Occipital lobe (tissue), 2 donors: ENCODE data around the gene TMEM259. TPM values are rescaled to one million over a fixed set of nuclear protein-coding genes. Genes with fewer than 3 reads are reported as not detected.

Source experiments
- DNase-seq: peaks from one replicate; lab custom pipeline; 2025; lab: John Stamatoyannopoulos, UW
- total RNA-seq: library from RNA; depleted of rRNA; stranded (reverse); fragments of >200 nt; gene quantifications from one replicate; pipeline ENCODE4 v1.2.3, GENCODE V29; 2014

The TMEM259 gene
- total RNA-seq, 1 donor from 2014 or later: 33.8 TPM

DNA sequence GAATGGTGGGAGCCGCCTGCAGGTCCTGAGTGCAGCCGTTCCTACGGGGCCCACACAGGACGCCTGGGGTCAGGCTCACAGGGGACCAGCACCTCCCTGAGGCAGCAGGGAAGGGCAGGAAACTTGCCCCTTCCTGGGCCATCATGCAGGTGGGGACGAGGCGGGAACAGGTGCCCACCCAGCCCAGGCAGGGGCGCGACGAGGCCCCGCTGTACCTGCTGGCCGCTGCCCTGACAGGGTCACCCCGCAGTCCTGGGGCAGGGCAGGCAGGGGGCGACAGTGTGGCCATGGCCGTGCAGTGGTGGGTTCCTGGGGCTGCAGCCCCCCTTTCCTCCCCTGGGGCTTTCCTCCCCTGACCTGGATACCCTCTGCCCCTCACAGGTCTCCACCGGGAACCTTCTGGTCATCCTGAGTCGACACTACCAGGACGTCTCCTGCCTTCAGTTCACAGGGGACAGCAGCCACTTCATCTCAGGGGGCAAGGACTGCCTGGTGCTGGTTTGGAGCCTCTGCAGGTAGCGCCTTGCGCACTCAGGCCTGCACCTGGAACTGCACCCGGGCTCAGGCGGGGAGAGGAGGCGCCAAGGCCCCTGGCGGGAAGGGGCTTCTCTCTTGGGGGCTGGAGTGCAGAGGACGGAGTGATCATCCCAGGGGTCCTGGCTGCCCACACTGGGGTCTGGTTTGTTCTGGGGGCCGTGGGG lies 31.4 kb downstream of the TMEM259 start:
- no peak for DNase-seq

DNA sequence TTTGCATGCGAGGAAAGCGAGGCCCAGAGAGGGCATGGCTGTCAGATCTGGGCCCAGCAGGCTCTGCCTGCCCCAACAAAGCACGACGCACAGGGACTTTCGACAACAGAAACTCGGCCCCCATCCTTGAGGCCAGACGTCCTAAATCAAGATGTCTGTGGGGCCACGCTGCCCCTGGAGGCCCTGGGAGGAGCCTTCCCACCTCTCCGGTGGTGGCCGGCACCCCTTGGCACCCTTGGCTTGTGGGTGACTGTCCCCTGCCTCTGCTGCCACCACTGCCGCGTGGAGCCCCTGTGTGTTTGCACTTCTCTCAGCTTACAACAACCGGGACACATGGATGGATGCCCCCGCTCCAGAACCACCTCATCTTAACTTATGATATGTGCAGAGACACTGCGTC lies 32.4 kb downstream of the TMEM259 start:
- DNase-seq: no peak

DNA sequence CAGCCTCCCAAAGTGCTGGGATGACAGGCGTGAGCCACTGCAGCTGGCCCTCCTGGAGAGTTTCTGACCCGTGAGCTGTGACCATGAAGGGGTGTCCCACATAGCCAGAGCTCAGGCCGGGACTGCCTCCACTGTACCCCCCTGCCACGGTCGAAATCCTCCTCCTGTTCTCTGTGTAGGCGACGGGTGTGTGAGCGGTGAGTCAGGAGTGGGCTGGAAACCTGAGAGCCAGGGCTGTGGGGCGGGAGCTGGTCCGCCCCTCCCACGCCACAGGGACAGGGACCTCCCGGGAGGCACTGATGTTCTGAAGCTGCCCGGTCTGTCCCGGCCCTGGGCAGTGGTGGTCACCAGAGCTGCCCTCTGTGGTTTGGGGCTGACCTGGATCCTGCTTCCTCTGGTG lies 32.8 kb downstream of the TMEM259 start:
- no peak for DNase-seq

DNA sequence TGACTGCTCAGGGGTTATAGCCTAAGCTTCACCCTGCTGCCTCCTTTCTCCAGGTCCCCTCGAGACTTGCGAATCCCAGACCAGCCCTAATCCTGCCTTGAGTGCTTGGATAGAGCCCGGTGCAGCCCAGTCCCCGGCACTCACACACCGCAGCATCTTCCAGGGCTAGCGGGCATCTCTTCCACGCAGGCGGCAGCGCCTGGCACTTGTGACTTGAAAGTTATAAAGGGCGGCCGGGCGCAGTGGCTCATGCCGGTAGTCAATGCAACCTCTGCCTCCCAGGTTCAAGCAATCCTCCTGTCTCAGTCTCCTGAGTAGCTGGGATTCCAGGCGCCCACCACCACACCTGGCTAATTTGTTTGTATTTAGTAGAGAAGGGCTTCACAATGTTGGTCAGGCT lies 34.8 kb downstream of the TMEM259 start:
- DNase-seq: no peak

DNA sequence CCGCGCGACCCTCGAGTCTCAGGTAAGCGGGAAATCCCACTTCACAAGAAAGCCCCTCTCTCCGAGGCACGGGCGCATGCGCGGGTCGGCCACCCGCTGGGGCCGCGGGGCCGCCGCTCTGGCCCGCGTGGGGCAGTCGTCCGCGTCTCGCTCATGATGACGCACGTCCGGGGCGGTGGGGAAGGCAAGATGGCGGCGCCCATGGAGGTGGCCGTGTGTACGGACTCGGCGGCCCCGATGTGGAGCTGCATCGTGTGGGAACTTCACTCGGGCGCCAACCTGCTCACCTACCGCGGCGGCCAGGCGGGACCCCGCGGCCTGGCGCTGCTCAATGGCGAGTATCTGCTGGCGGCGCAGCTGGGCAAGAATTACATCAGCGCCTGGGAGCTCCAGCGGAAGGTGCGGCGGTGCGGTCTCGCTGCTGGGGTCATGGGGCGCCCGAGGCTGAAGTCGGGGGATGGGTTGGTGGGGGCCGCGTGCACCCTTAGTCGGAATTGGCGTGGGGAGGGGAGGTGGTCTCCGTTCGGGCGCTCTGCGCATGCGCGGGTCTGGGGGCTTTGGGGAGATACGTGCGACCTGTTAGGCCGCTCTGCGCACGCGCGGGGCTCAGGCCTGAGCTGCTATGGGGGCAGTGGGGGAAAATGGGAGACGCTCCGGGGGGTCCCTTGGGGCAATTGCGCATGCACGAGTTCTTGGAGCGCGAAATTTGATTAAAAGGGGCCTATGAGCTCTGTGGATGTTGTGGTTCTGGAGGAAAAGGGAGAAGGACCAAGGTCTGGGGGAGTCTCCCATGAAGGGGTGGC lies 36.6 kb downstream of the TMEM259 start, which contains the start of gene WDR18:
Gene WDR18, plus strand, starts transcription at position 181 of the 803 bp plus-strand sequence. Its CDS starts 9 bp downstream, at position 190.
- peak; percentile 88 for DNase-seq

DNA sequence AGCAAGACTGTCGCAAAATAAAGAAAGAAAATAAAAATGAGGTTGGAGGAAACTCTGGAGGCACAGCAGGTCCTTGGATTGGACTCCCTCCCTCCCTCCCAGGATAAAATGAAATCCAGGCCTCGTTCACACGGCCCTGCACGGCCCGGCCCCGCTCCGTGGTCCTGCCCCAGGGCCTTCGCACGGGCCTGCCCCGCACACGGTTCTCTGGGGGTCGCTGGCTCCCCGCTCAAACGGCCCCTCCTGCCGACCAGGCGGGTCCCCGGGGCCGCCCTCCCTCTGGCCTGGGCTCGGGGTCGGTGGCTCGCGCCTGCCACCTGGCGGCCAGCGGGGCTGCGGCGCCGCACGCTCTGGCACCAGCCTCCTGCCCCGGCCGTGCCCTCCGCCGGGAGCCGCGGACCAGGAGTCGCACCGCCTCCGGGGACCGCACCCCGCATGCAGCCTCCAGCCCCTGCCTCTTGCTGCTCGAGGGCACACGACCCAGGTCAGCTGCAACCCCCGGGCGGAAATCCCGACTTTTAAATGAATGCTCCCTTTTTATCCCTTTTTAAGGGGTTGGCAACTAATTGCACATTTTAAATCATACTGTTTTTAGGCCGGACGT lies 38.3 kb downstream of the TMEM259 start:
- DNase-seq: peak; percentile 46

DNA sequence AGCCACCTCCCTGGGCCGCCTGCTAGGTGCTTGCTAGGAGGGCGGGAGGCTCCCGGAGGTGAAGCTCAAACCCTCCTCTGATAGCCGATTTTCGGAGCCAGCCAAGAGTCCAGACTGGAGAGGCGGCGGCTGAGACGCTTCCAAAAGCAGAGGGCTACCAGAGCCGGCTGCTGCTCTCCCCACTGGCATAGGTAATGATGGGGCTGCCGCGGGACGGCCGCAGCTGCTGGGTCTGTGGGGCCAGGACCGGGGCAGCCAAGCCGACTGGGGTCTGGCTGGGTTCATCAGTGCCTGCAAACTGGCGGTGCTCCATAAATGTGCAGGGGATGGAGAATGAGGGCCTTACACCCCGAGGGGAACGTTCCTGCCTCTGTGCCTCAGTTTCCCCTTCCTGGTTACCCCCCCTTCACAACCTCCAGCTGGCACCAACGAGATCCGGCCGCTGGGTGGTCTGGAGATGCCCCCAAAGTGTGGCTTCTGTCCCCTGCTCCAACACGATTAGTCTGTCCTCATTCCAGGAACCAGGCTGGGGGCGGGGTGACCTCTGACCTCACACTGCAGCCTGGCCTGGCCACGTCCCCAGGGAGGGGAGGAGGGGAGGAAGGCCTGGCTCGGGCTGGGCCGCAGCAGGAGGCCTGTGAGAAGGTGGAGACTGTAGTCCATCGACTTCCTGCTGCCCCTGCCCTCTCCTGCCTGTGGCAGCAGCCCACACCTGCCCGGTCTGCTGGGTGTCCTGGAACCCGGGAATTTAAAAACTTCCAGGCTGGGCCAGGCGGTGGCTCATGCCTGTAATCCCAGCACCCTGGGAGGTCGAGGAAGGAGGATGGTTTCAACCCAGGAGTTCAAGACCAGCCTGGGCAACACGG lies 40.6 kb downstream of the TMEM259 start:
- no peak for DNase-seq

DNA sequence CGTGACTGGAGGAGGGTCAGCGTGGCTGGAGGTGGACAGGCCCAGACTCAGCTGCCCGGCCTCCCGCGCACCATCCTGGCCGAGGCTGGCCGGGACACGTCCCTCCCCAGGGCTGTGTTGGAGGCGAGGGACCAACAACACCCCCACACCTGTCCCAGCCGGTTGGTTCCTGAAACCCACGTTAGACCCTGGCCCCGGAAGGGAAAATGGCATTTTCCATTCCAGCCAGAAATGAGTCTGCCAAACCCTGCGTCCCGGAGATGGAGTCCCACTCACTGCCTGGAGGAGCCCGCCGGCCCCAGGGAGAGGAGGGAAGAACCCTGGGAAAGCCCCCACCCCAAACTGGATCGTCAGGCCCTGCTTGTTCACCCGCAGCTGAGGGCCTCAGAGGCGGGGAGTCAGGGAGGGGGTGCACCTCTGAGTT lies 41.6 kb downstream of the TMEM259 start:
- no peak for DNase-seq

DNA sequence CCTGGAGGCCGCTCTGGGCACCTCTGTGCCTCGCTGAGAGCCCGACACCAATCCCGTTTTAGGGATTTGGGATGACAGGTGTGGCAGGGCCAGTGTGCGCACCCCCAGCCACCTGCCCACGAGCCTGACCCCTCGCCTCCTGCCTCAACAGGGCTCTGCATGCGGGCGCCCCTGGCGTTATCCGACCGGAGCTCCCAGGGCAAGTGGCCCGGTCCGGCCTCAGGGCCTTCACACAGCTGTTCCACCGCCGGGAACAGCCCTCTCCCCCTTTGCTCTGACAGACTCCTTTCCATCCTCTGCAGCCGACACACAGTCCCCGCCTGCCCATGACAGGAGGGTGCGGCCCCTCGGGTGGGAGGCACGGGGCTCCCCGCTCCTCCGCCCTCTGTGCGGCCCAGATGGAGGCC lies 43.9 kb downstream of the TMEM259 start:
- no peak for DNase-seq

DNA sequence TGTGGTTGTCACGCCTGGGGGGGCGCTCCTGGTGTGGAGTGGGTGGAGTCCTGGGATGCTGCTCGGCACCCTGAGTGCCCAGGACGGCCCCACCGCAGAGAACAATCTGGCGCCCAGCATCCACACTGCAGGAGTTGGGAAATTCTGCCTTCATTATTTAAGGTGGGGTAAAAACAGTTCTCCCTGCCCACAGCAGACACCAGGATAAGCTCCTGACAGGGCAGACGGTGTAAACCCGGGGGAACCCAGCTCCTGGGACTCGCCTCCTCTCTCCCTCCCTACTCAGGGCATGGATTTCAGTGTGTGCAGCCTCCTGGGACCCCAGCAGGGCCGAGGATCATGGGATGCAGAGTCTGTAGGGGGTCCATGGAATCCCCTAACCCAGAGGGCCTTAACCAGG lies 44.4 kb downstream of the TMEM259 start:
- no peak for DNase-seq

DNA sequence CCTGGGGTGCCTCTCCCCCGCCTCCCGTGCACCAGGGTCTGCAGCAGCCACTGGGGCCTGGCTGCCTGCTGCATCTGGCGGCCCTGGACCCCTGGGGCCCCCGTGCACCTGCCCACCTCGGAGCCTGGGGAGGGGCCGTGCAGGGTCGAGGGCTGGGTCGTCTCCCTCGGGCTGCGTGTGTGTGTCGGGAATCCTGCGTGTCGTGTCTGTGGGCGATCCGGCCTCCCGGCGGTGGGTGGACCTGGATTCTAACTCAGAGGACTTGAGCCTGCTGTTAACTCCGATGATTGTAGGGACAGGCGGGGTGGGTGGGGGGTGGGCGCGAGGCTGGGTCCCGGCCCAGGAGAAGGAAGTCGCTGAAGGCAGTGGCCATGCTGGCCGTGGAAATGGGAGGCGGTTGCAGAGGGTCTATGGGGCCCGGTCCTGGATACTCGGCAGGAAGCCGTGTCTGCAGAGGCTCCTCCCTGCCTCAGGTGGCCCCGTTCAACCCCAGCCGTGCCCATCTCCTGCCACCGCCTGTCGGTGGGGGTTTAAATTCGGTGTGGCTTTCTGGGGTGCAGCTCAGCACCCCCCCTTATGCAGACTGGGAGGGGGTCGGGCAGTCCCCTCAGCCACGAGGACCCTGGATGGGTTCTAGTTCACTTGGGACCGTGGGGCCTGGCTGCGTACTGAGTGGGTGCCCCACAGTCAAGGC lies 46.2 kb downstream of the TMEM259 start:
- DNase-seq: no peak

DNA sequence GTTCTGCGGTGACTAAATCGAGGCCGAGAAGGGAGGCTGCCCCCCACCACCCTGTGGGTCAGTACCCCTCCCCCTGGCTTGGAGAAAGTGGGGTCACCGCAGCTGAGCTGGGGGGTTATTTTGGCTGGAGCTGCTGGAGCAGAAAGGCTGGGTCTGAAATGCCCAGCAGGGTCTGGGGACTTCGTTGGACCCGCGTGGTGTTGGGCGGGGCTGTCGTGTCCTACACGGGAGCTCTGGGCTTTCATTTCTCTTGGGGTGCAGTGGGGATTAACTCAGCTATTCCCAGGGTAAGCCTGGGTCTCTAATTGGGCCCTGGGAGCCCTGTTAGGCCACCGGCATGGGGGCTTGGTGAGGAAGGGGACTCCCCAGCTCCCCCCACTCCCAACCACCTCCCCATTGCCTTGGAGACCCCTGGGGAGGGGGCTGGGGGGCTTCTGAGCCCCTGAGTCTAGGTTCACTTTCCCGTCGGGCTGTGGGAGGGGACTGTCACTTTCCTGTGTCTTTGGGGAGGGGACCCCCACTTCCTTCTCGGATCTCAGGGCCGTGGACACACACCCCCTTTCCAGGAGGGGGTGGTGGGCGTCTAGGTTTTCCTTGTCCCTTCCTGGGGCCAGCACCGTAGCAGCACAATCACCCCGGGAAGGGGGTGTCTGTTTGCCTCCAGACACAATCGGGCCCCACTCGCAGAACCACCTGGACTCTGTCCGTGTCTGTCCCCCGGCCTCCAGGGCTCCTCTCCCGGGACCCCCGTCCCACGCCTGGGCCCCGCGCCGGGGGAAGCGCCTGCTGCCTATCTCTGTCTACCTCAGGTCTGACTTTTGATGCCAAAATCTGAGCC lies 47.0 kb downstream of the TMEM259 start:
- DNase-seq: no peak

DNA sequence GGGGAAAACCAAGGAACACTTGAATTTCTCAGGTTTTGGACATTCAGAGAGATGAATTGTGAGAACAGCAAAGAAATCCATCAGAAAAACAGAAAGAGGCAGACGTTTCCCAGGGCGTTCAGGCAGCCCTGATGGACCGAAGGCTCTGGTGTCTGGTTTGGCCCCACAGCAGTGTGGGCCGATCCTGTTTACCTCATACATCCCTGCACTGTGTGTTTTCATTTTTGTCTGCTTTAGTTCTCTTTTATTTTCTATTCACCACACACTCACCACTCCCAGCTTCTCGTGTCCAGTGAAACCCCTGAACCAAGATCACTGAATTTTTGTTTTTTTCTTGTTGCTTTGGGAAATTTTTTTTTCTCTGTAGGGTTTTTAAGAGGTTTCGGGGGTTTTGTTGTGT lies 48.6 kb downstream of the TMEM259 start:
- no peak for DNase-seq

DNA sequence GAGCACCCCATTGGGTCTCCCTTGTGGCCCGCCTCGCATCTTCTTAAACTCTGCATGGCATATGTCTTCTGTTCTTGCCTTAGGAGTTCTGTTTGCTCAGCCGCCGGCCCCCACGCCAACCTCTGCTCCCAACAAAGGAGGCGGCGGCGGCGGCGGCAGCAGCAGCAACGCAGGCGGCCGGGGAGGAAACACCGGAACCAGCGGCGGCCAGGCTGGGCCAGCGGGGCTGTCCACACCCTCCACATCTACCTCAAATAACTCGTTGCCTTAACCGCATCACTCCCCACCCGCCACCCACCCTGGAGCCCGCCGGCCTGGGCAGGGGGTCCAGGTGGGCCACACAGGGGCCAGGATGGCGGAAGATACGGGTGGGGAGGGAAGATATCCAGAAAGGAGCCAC lies 49.1 kb downstream of the TMEM259 start:
- DNase-seq: no peak

DNA sequence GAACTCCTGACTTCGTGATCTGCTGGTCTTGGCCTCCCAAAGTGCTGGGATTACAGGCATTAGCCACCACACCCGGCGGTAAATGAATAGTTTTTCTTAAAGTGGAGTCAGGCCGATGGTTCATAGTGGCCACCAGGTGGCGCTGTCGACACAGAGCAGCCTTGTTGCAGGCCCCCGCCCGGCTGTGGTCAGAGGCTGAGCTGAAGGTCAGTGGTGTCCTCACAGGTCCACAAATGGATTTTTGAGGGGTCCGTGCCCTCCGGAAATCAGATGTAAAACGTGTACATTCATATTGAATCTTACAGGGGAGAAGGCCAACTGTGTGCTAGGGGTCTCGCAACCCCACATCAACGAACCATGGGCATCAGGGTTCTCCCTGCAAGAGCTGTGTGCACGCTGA lies 50.2 kb downstream of the TMEM259 start:
- no peak for DNase-seq

DNA sequence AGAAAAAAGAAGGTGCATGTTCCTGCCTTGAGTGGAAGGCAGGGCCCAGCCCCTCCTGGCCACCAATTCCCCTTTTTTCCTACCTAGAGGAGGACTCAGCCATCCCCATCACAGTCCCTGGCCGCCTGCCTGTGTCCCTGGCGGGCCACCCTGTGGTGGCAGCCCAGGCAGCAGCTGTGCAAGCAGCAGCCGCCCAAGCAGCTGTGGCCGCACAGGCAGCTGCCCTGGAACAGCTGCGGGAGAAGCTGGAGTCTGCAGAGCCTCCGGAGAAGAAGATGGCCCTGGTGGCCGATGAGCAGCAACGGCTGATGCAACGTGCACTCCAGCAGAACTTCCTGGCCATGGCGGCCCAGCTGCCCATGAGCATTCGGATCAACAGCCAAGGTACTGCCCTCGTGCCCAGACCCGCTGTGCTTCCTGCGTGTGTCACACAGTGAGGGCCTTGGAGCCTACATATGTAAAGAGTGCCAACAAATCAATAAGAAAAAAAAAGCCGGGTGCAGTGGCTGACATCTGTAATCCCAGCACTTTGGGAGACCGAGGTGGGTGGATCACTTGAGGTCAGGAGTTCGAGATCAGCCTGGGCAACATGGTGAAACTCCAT lies 54.3 kb downstream of the TMEM259 start:
- no peak for DNase-seq

DNA sequence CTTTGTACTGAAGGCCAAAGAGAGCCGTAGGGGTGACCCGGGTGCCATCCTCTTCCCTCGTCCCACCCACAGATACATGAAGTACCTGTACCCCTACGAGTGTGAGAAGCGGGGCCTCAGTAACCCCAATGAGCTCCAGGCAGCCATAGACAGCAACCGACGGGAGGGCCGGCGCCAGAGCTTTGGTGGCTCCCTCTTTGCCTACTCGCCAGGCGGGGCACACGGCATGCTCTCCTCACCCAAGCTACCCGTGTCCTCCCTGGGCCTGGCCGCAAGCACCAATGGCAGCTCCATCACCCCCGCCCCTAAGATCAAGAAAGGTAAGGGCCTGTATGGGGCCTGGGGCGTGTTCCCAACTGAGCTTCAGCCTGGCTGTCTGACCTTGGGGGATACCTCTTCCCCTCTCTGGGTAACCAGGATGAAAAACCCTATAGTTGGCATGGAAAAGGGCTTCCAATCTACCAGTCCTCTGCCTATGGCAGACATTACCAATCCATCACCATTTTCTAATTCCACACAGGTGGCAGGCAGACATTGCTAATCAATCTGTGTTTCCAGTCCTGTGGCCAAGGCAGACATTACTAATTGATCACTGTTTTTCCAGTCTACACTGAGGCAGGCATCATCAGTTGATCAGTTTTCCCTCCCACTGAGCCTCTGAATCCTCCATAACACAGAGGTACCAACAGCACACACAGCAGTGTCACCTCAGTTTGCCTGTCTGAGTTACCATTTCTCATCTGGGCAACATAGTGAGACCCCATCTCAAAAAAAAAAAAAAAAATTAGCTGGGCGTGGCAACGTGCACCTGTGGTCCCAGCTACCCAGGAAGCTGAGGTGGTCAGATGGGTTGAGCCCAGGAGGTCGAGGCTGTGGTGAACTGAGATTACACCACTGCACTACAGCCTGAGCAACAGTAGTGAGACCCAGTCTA lies 55.9 kb downstream of the TMEM259 start:
- DNase-seq: no peak

DNA sequence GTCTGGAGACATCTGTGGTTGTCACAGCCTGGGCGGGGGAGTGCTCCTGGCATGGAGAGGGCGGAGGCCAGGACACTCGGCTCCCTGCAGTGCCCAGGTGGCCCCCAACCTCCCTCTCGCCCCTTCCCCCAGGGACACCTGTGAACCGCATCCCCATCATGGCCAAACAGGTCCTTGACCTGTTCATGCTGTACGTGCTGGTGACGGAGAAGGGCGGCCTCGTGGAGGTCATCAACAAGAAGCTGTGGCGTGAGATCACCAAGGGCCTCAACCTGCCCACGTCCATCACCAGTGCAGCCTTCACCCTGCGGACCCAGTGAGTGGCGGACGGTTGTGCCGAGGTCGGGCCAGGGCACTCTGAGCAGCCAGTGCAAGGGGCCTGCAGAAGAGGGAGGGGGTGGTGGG lies 56.8 kb downstream of the TMEM259 start:
- DNase-seq: no peak
